A673 (cell line): ENCODE data around the gene FAAP100. TPM values are rescaled to one million over a fixed set of nuclear protein-coding genes. Genes with fewer than 3 reads are reported as not detected.
"Not testable (repeated sequence)": the region's sequence is repeated elsewhere in the genome, so short reads cannot be mapped to it uniquely, and the experiment has no call there.

ENCODE experiments used
- BruUV-seq: library from RNA; stranded (reverse); fragments of 400-500 nt; replicated peaks from 2 replicates; lab custom pipeline; 2021; lab: Mats Ljungman, UMichigan
- CTCF ChIA-PET: fragments of 300-600 bp; sonication (Branson Sonifier 250); formaldehyde crosslinking; loops from one replicate; lab custom pipeline; 2022; ENCODE audit warnings: antibody characterized with exemption; lab: Charles Lee
- POLR2A ChIA-PET: fragments of 300-600 bp; sonication (Branson Sonifier 250); formaldehyde crosslinking; loops from one replicate; lab custom pipeline; 2022; ENCODE audit warnings: antibody characterized with exemption; ENCODE audit not compliant: low non-redundant PET; lab: Charles Lee
- DNase-seq: peaks from one replicate; pipeline ENCODE4 v3.0.0-alpha.2; 2015; ENCODE audit warnings: low spot score
- H3K27ac ChIP-seq: fragments of 200-600 bp; sonication (generic); 2 replicates; pipeline ENCODE4 v1.5.1; 2016; ENCODE audit warnings: mixed run types, low read depth, mild to moderate bottlenecking, mixed read lengths, antibody characterized with exemption, low read length; ENCODE audit not compliant: poor library complexity, severe bottlenecking
- H3K27me3 ChIP-seq: fragments of 200-600 bp; sonication (generic); replicated peaks from 2 replicates; pipeline ENCODE4 v1.6.1; 2017; ENCODE audit warnings: mixed run types, low read depth, mild to moderate bottlenecking, mixed read lengths, antibody characterized with exemption, low read length; ENCODE audit not compliant: insufficient read depth, poor library complexity
- H3K36me3 ChIP-seq: fragments of 200-600 bp; sonication (generic); 2 replicates; pipeline ENCODE4 v1.6.1; 2016; ENCODE audit warnings: mixed run types, mild to moderate bottlenecking, mixed read lengths, antibody characterized with exemption, low read length; ENCODE audit not compliant: insufficient read depth, poor library complexity, severe bottlenecking
- H3K4me1 ChIP-seq: fragments of 200-600 bp; sonication (generic); 2 replicates; pipeline ENCODE4 v1.6.1; 2017; ENCODE audit warnings: mixed run types, mild to moderate bottlenecking, mixed read lengths, antibody characterized with exemption, low read length; ENCODE audit not compliant: insufficient read depth, poor library complexity, severe bottlenecking
- H3K4me3 ChIP-seq: fragments of 200-600 bp; sonication (generic); 2 replicates; pipeline ENCODE4 v1.5.1; 2016; ENCODE audit warnings: low read depth, mixed run types, mild to moderate bottlenecking, mixed read lengths, low read length; ENCODE audit not compliant: poor library complexity, severe bottlenecking
- H3K9me3 ChIP-seq: fragments of 200-600 bp; sonication (generic); 2 replicates; pipeline ENCODE4 v1.6.1; 2016; ENCODE audit warnings: mixed run types, low read depth, mild to moderate bottlenecking, mixed read lengths, antibody characterized with exemption, low read length; ENCODE audit not compliant: poor library complexity, severe bottlenecking
- CTCF ChIP-seq: fragments of 300-800, 200-600 bp; sonication (generic); conservative IDR thresholded peaks from 2 replicates; pipeline ENCODE4 v1.5.1; 2017; ENCODE audit warnings: low read depth, mild to moderate bottlenecking, antibody characterized with exemption, low read length, moderate library complexity, mixed read lengths
- EZH2 ChIP-seq: fragments of 200-600 bp; sonication (generic); IDR thresholded peaks from 2 replicates; pipeline ENCODE4 v1.6.1; 2017; ENCODE audit warnings: borderline replicate concordance, low read depth, mild to moderate bottlenecking, mixed read lengths, antibody characterized with exemption, low read length; ENCODE audit not compliant: poor library complexity, severe bottlenecking
- intact Hi-C: fragments of 100-400 bp; cut with micrococcal nuclease; formaldehyde crosslinking; loops from one replicate; pipeline ENCODE4 v1.10.0; 2022; ENCODE audit not compliant: unreplicated experiment
- total RNA-seq: library from RNA; stranded (reverse); gene quantifications from 2 replicates; pipeline ENCODE4 v1.2.3, GENCODE V29; 2021

The FAAP100 gene
- total RNA-seq, 1 experiment from 2014 or later = 49.4 TPM

- ChIA-PET CTCF (no interaction called here), POLR2A (interaction anchor here (0.6 kb wide), 1 partner anchor 307 kb away, joined by 3 read pairs; no protein-coding TSS in a partner anchor)
- Histone ChIP-seq H3K9me3 (no peaks in the 10 kb centered on the region), H3K4me1 (no peaks in the 10 kb centered on the region), H3K4me3 (no peak overlapping the region), H3K36me3 (no peaks in the 10 kb centered on the region), H3K27ac (no peak overlapping the region), H3K27me3 (peaks cover 11% of the 10 kb centered on the region)
- TF ChIP-seq EZH2 = no peak
- no peak for TF ChIP-seq CTCF
- no TSS peak for BruUV-seq
- DNase-seq = peak; percentile 42
- intact Hi-C loops = no loop called here
These were observed 17.8 kb downstream of the FAAP100 start for GRCh38 chr17:81534157-81535006.

- H3K4me3 ChIP-seq = no peak overlapping the region
- intact Hi-C loops = no loop called here
- TF ChIP-seq EZH2 (no peak), CTCF (no peak)
- no peaks in the 10 kb centered on the region for H3K36me3 ChIP-seq
- DNase-seq = no peak
- H3K27me3 ChIP-seq = peaks cover 13% of the 10 kb centered on the region
- CTCF ChIA-PET = no interaction called here
- no peaks in the 10 kb centered on the region for H3K4me1 ChIP-seq
- H3K9me3 ChIP-seq = no peaks in the 10 kb centered on the region
- POLR2A ChIA-PET = interaction anchor here (0.6 kb wide), 1 partner anchor 306 kb away, joined by 3 read pairs; no protein-coding TSS in a partner anchor
- H3K27ac ChIP-seq = no peak overlapping the region
- no TSS peak for BruUV-seq
These were observed 18.6 kb downstream of the FAAP100 start for GRCh38 chr17:81533339-81534141.

- Histone ChIP-seq H3K4me3 (no peak overlapping the region), H3K4me1 (no peaks in the 10 kb centered on the region), H3K27ac (no peak overlapping the region), H3K9me3 (no peaks in the 10 kb centered on the region), H3K27me3 (peaks cover 22% of the 10 kb centered on the region), H3K36me3 (no peaks in the 10 kb centered on the region)
- BruUV-seq = no TSS peak
- intact Hi-C loops = no loop called here
- no peak for DNase-seq
- ChIA-PET POLR2A (no interaction called here), CTCF (no interaction called here)
- TF ChIP-seq CTCF = no peak
- TF ChIP-seq EZH2 = no peak
These were observed 19.5 kb downstream of the FAAP100 start for GRCh38 chr17:81532490-81533287.

- peaks cover 23% of the 10 kb centered on the region for H3K27me3 ChIP-seq
- H3K27ac ChIP-seq, CTCF ChIA-PET: not testable (repeated sequence)
These were observed 20.2 kb downstream of the FAAP100 start for GRCh38 chr17:81531998-81532404.

More at GRCh38 chr17:81531998-81532404, 20.2 kb downstream of the FAAP100 start:
- intact Hi-C loops, H3K4me1 ChIP-seq, H3K4me3 ChIP-seq, H3K36me3 ChIP-seq, H3K9me3 ChIP-seq, BruUV-seq, POLR2A ChIA-PET, DNase-seq: not testable (repeated sequence)
